ENCODE measurements around the gene PKDCC. TPM values are rescaled to one million over a fixed set of nuclear protein-coding genes. Genes with fewer than 3 reads are reported as not detected.

The PKDCC gene
- total RNA-seq, 2 experiments from 2014 or later: not detected

GRCh38 chr2:42100683-42101205 is 52.9 kb downstream of the PKDCC start:
- Mint-ChIP-seq H3K36me3 (peaks cover 14% of the 10 kb centered on the region), H3K4me1 (peaks cover 59% of the 10 kb centered on the region), H3K9me3 (ENCODE audit: low read depth) (peaks cover 2% of the 10 kb centered on the region), H3K27me3 (no peaks in the 10 kb centered on the region), H3K4me3 (no peak overlapping the region), H3K27ac (peak overlapping the region; percentile 62)
- DNase-seq: no peak
- CTCF ChIA-PET: interaction anchor here (0.9 to 2.4 kb wide), 5 partner anchors 13 to 228 kb away, joined by 3 to 12 read pairs (median 4); no protein-coding TSS in a partner anchor
- ATAC-seq: no peak

DNA sequence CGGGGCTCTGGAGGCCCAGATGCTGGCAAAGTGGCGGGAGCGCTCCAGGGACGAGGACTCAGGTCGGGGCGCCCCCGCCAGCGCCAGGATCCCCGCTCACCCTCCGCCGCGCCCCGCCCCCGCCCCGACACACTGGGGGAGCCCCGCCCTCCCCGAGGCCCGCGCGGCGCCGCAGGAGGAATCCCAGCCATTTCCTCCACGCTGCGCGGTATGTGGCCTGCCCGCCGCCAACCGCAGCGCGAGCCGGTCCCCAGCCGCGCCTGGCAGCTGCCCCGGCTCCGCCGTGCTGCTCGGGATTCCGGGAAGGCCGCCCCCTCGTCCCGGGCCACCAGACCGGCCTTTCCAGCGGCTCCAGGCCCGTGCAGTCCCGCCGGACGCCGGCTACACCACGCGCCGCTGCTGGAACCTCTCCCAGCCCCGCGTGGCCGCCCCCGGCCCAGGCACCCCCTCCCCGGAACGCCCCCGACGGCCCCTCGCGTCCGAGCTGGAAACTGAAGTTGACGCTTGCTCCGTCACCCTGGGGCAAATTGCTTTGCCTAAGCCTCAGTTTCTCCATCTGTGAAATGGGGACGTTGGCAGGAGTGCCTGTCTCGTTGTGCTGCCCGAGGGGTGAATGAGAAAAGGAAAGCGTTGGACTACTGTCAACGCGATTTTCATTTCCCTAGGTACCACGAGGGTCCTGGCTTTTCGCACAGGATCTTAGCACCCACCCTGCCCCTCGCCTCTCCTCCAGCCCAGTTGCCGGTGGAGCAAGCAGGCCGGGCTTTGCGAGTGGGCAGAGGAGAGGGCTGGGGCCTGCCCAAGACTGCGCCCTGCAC is 53.6 kb downstream of the PKDCC start:
- Mint-ChIP-seq H3K36me3 (peaks cover 14% of the 10 kb centered on the region), H3K27ac (peak overlapping the region; percentile 91), H3K4me1 (peaks cover 57% of the 10 kb centered on the region), H3K4me3 (peak overlapping the region; percentile 66), H3K9me3 (ENCODE audit: low read depth) (peaks cover 2% of the 10 kb centered on the region), H3K27me3 (no peaks in the 10 kb centered on the region)
- CTCF ChIA-PET: interaction anchor here (2.2 kb wide), 1 partner anchor 31 kb away, joined by 7 read pairs; no protein-coding TSS in a partner anchor
- DNase-seq (peak; percentile 66), ATAC-seq (peak; percentile 14)

GRCh38 chr2:42102024-42102590 is 54.3 kb downstream of the PKDCC start:
- H3K36me3 Mint-ChIP-seq: peaks cover 14% of the 10 kb centered on the region
- CTCF ChIA-PET: interaction anchor here (2.2 kb wide), 1 partner anchor 31 kb away, joined by 7 read pairs; no protein-coding TSS in a partner anchor
- H3K27me3 Mint-ChIP-seq: no peaks in the 10 kb centered on the region
- H3K27ac Mint-ChIP-seq: peak overlapping the region; percentile 91
- H3K4me3 Mint-ChIP-seq: peak overlapping the region; percentile 66
- ATAC-seq: peak; percentile 60
- peaks cover 57% of the 10 kb centered on the region for H3K4me1 Mint-ChIP-seq
- peak; percentile 90 for DNase-seq
- H3K9me3 Mint-ChIP-seq (ENCODE audit: low read depth): peaks cover 2% of the 10 kb centered on the region

DNA sequence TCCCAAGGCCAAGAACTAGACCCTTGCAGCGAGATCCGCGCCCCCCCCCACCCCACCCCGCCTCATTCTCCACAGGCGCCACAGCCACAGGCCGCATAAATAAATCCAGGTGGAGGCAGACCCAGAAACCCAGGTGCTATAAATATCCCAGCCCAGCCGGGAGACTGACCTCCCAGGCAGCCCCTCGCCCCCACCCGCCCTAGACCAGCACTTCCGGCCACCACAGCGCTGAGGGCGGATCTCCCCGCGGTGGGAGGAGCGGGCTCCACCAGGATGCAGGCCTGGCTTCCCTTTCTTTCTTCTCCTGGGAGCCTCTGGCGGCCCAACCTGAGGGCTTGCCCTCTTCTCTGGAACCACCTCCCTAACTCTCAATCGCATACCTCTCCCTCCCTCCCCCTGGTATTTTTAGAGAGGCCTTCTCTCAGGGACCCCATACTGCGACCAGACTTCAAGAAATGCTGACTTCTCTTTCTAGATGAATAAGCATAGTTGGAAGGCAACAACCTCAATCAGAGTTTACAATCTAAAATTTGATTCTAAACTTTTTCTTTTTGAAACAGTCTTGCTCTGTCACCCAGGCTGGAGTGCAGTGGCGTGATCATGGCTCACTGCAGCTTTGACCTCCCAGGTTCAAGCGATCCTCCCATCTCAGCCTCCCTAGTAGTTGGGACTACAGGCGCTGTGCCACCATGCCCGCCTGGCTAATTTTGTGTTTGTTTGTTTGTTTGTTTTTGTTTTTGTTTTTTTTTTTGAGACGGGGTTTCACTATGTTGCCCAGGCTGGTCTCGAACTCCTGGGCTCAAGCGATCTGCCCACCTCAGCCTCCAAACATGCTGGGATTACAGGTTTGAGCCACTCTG is 55.0 kb downstream of the PKDCC start:
- peak overlapping the region; percentile 91 for H3K27ac Mint-ChIP-seq
- CTCF ChIA-PET: interaction anchor here (1.3 to 2.2 kb wide), 2 partner anchors 30 to 32 kb away, joined by 5 to 7 read pairs; no protein-coding TSS in a partner anchor
- ATAC-seq: peak; percentile 4

DNA sequence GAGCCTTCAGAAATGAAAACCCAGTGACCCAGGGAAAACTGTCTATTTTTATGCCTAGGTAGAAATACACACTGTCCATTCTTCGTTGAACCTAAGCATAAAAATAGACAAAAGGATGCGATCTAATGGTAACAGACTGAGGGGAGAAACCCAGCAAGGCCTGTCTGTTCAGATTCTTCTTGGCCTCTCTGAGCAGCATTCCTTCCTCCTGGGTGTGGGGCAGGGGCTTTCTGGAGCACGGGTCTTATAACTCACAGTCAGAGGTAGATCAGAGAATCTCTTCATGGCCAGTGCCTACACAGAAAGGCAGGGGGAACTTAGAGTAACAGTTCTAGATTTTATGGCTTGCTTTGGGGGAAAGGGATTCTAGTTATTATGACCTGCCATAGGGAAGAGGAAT is 56.0 kb downstream of the PKDCC start:
- peak overlapping the region; percentile 63 for H3K27ac Mint-ChIP-seq
- ATAC-seq (no peak), DNase-seq (no peak)
- CTCF ChIA-PET: interaction anchor here (1.3 to 2.2 kb wide), 2 partner anchors 29 to 31 kb away, joined by 5 to 7 read pairs; no protein-coding TSS in a partner anchor
- peaks cover 2% of the 10 kb centered on the region for H3K9me3 Mint-ChIP-seq (ENCODE audit: low read depth)
- no peaks in the 10 kb centered on the region for H3K27me3 Mint-ChIP-seq
- peaks cover 50% of the 10 kb centered on the region for H3K4me1 Mint-ChIP-seq
- H3K4me3 Mint-ChIP-seq: no peak overlapping the region
- H3K36me3 Mint-ChIP-seq: peaks cover 14% of the 10 kb centered on the region

More for the DNA sequence above, 55.0 kb downstream of the PKDCC start:
- peak overlapping the region; percentile 66 for H3K4me3 Mint-ChIP-seq
- no peaks in the 10 kb centered on the region for H3K27me3 Mint-ChIP-seq
- peaks cover 14% of the 10 kb centered on the region for H3K36me3 Mint-ChIP-seq
- peaks cover 2% of the 10 kb centered on the region for H3K9me3 Mint-ChIP-seq (ENCODE audit: low read depth)
- H3K4me1 Mint-ChIP-seq: peaks cover 57% of the 10 kb centered on the region
- peak; percentile 65 for DNase-seq

DNA sequence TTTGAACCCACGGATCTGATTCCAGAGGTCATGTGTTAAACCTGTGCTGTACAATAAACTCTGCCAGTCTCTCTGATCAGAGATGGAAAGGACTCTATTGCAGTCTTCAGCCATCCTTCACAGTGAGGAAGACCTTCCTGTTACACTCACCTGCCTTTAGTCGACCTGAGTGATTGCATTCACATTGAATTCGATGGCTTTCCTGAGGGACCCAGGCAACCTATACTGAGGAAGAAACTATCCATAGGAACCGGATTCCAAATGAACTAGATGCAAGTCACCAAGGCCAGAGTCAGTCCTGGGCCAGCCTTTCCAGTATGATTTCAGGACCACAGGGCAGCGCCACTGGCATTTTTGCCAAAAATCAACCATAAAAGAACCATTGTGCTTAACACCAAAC is 56.8 kb downstream of the PKDCC start:
- Mint-ChIP-seq H3K4me1 (peaks cover 42% of the 10 kb centered on the region), H3K27me3 (no peaks in the 10 kb centered on the region), H3K36me3 (peaks cover 10% of the 10 kb centered on the region), H3K4me3 (no peak overlapping the region), H3K9me3 (ENCODE audit: low read depth) (peaks cover 2% of the 10 kb centered on the region), H3K27ac (peak overlapping the region; percentile 63)
- no peak for DNase-seq
- CTCF ChIA-PET: interaction anchor here (1.3 to 2.7 kb wide), 5 partner anchors 8 to 65 kb away, joined by 3 to 24 read pairs (median 7); partner anchors contain the start of gene EML4
- ATAC-seq: no peak

DNA sequence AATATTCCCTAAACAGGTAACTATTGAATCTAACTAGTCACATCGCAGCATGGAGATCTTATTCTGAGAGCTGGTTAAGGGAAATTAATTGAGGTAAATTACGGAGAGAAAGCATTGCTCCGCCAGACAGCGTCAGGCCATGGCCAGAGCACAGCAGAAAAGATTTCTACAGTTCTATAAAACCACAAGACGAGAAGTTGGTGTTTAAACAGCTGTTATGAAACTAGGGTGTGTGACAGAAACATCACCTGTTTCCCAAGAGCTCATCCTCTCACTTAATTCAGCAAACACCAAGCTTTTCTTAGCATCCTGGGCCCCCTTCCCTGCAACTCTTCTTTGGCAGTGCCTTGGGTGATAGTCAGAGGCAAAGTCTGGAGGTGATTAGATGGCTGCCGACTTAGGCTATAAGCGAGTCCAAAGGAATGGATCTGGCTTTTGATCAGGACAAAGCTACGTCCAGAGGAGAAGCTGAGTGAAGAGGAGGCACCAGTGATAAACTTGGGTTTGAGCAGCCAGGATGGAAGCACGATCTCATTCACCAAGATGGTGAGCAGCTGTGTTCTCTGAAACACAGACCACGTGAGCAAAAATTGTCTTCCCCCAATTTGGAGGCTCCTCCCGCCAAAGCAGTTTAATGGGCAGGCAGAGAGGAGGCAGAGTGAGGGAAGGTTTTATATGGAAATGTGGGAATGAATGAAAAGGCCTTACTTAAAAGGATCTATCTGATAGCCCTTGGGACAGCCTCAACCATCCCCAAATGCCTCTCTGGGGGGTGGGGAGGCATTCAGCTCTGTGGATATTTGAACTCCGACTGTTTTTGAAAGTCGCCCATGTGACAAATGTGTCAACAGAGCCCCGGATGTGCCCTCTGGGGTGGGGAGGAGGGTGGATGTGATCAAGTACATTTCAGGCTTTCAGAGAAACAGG is 57.8 kb downstream of the PKDCC start:
- no peaks in the 10 kb centered on the region for H3K9me3 Mint-ChIP-seq (ENCODE audit: low read depth)
- peaks cover under 1% of the 10 kb centered on the region for H3K36me3 Mint-ChIP-seq
- peak; percentile 69 for ATAC-seq

DNA sequence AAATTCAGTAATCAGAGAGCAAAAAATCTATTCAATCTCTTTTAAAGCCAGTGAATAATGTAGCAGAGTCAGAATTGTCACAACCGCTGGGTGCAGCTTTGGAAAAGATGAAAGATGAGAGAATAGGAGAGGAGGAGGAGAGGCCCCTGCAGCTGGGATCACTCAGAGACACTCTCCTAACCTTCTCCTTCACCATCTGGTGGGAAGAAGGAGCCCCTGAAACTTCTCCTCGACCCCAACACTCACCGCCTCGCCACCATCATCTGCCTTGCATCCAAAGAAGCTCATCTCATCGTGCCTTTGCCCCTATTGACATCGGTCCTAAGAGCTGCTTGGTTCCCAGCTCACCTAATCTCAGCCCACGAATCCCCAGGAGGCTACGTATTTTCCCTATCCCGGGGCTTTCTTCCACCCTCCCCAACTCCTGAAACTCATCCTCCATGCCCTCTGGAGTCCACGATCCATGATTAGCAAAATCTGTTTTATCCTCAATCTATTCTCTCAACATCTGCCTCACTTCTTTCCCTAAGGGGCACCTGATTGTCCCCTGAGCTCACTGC is 58.5 kb downstream of the PKDCC start:
- Mint-ChIP-seq H3K9me3 (ENCODE audit: low read depth) (no peaks in the 10 kb centered on the region), H3K4me1 (peaks cover 30% of the 10 kb centered on the region), H3K36me3 (no peaks in the 10 kb centered on the region), H3K27ac (no peak overlapping the region), H3K27me3 (no peaks in the 10 kb centered on the region), H3K4me3 (no peak overlapping the region)
- ATAC-seq (no peak), DNase-seq (no peak)
- CTCF ChIA-PET: interaction anchor here (0.7 to 2.7 kb wide), 11 partner anchors 10 to 106 kb away, joined by 3 to 24 read pairs (median 4); no protein-coding TSS in a partner anchor

More for the DNA sequence above, 57.8 kb downstream of the PKDCC start:
- peak; percentile 94 for DNase-seq
- no peak overlapping the region for H3K4me3 Mint-ChIP-seq
- CTCF ChIA-PET: interaction anchor here (0.7 to 2.7 kb wide), 10 partner anchors 9 to 107 kb away, joined by 3 to 24 read pairs (median 7); partner anchors contain the start of gene EML4
- no peak overlapping the region for H3K27ac Mint-ChIP-seq
- H3K4me1 Mint-ChIP-seq: peaks cover 32% of the 10 kb centered on the region
- H3K27me3 Mint-ChIP-seq: no peaks in the 10 kb centered on the region

DNA sequence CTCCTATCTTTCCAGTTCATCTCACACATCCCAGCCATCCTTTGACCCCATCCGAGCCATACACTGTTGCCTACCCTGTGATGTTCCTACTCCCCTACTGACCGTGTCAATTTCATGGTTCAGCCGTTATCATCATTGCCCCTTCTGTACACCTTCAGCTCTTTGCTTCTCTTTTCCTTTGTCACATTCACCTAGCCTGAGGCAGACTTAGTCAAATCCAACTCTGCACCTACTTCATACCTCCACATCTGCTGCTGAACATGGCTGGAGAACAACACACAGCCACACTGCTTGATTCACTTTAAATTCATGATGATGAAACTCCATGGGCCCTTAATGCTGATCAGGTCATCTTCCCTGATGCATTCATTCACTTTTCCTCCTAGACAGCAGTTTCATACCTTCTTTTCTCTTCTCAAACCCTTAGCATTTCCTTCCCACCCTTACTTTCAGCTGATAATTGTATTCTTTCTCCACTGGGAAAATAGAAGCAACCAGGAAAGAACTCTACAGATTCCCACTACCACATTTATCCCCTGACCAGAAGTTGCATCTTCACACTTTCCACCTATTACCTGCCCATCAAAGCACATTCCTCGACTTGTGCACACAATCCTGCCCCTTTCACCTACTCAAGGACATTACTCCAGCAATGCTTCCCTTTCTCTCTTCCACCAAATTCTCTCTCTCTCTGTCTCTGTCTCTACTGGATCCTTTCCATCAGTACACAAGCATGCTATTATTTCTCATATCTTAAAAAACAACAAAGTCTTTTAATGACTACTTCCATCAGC is 59.6 kb downstream of the PKDCC start:
- H3K36me3 Mint-ChIP-seq: no peaks in the 10 kb centered on the region
- peaks cover 21% of the 10 kb centered on the region for H3K4me1 Mint-ChIP-seq
- no peaks in the 10 kb centered on the region for H3K9me3 Mint-ChIP-seq (ENCODE audit: low read depth)
- DNase-seq (no peak), ATAC-seq (no peak)
- no peak overlapping the region for H3K4me3 Mint-ChIP-seq
- no peak overlapping the region for H3K27ac Mint-ChIP-seq
- CTCF ChIA-PET: interaction anchor here (0.6 to 2.6 kb wide), 5 partner anchors 11 to 105 kb away, joined by 3 to 24 read pairs (median 3); no protein-coding TSS in a partner anchor
- H3K27me3 Mint-ChIP-seq: no peaks in the 10 kb centered on the region
